AG10803 (cell line): ENCODE results near the gene GIT2.

Experiments
- DNase-seq: peaks from one replicate; pipeline ENCODE4 v3.0.0; 2010; ENCODE audit warnings: low read depth
- H3K4me3 ChIP-seq: 2 replicates; pipeline ENCODE4 v1.5.1; 2011; ENCODE audit warnings: mild to moderate bottlenecking, low read length, control low read depth
- CTCF ChIP-seq: conservative IDR thresholded peaks from 2 replicates; pipeline ENCODE4 v1.5.1; 2011; ENCODE audit warnings: mild to moderate bottlenecking, low read length, control low read depth, inconsistent platforms

Gene GIT2

GRCh38 chr12:110004598-110004997 lies 8.4 kb upstream of the GIT2 start:
- no peak overlapping the region for H3K4me3 ChIP-seq
- no peak for TF ChIP-seq CTCF
- DNase-seq: no peak

- TF ChIP-seq CTCF: no peak
- peak; percentile 69 for DNase-seq
- H3K4me3 ChIP-seq: peak overlapping the region; percentile 7
Observed at GRCh38 chr12:110002676-110003515, 6.7 kb upstream of the GIT2 start.

GRCh38 chr12:110001596-110001995 lies 5.4 kb upstream of the GIT2 start:
- TF ChIP-seq CTCF: no peak
- H3K4me3 ChIP-seq: peak overlapping the region; percentile 94
- DNase-seq: peak; percentile 87

- peak; percentile 67 for DNase-seq
Observed at GRCh38 chr12:109999983-110000505, 3.9 kb upstream of the GIT2 start.

GRCh38 chr12:109999649-109999971 lies 3.4 kb upstream of the GIT2 start:
- no peak for TF ChIP-seq CTCF
- no peak for DNase-seq
- H3K4me3 ChIP-seq: peak overlapping the region; percentile 94

More at GRCh38 chr12:109999983-110000505, 3.9 kb upstream of the GIT2 start:
- peak overlapping the region; percentile 94 for H3K4me3 ChIP-seq
- no peak for TF ChIP-seq CTCF

GRCh38 chr12:109998904-109999648 lies 2.9 kb upstream of the GIT2 start, which contains the start of gene ANKRD13A:
ANKRD13A (plus strand) TSS chr12:109999430; CDS start chr12:109999689, 259 bp downstream.
- TF ChIP-seq CTCF: no peak
- peak; percentile 96 for DNase-seq
- H3K4me3 ChIP-seq: peak within 1 kb of the TSS; percentile 94
